Activated CD4-positive, alpha-beta T cell treated with anti-CD3 and anti-CD28 coated beads, Interleukin-2, amount 10 ng/mL, durations not matched to agents 24 days and 14 days (primary cell): ENCODE results near the gene OR2J2. TPM values are rescaled to one million over a fixed set of nuclear protein-coding genes. Genes with fewer than 3 reads are reported as not detected.
"Not testable (repeated sequence)": the region's sequence is repeated elsewhere in the genome, so short reads cannot be mapped to it uniquely, and the experiment has no call there.

Source experiments
- DNase-seq: peaks from one replicate; pipeline ENCODE4 v3.0.0; 2022
- H3K27ac Mint-ChIP-seq: one replicate; pipeline ENCODE4 v1.8.0; 2022; ENCODE audit warnings: mild to moderate bottlenecking, mixed read lengths
- H3K27me3 Mint-ChIP-seq: one replicate; pipeline ENCODE4 v1.8.0; 2022; ENCODE audit warnings: mixed read lengths
- H3K36me3 Mint-ChIP-seq: one replicate; pipeline ENCODE4 v1.8.0; 2022; ENCODE audit warnings: low read depth, mild to moderate bottlenecking, mixed read lengths
- H3K4me1 Mint-ChIP-seq: one replicate; pipeline ENCODE4 v1.8.0; 2021; ENCODE audit warnings: mixed read lengths
- H3K4me3 Mint-ChIP-seq: one replicate; pipeline ENCODE4 v1.8.0; 2022; ENCODE audit warnings: mild to moderate bottlenecking, moderate library complexity, mixed read lengths
- H3K9me3 Mint-ChIP-seq: one replicate; pipeline ENCODE4 v1.8.0; 2021; ENCODE audit warnings: mixed read lengths
- intact Hi-C: fragments of 100-400 bp; cut with micrococcal nuclease; formaldehyde crosslinking; loops from one replicate; pipeline ENCODE4 v1.15.1; 2023
- total RNA-seq: library from RNA; stranded (reverse); gene quantifications from 2 replicates; pipeline ENCODE4 v1.2.3, GENCODE V29; 2022

Gene OR2J2
- total RNA-seq, 1 donor from 2014 or later = not detected

DNA sequence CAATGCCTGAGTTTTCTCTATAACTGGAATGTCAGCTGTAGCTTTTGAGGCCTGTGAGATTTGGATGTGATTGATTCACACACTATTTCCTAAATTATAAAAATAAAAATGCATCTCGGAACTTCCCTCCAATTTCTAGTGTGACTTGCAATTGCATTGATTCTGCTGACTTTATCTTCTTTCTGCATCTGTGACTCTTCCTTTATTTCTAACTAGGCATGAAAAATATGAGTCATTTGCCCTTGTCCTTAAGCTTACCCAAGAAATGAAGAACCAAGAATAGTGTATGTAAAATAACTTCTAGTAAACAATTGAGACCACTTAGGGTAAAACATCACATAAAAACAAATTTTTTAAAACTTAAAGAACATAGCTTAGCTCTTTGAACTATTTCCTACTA is 12.9 kb downstream of the OR2J2 start:
- intact Hi-C loops = no loop called here
- Mint-ChIP-seq H3K4me3 (no peak overlapping the region), H3K27me3 (peaks cover 2% of the 10 kb centered on the region), H3K27ac (no peak overlapping the region), H3K9me3 (no peaks in the 10 kb centered on the region), H3K4me1 (no peaks in the 10 kb centered on the region), H3K36me3 (no peaks in the 10 kb centered on the region)
- no peak for DNase-seq

DNA sequence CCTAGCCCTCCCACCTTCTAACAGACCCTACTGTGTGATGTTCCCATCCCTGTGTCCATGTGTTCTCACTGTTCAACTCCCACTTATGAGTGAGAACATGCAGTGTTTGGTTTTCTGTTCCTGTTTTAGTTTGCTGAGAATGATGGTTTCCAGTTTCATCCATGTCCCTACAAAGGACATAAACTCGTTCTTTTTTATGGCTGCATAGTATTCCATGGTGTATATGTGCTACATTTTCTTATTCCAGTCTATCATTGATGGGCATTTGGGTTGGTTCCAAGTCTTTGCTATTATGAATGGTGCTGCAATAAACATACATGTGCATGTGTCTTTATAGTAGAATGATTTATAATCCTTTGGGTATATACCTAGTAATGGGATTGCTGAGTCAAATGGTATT is 18.0 kb downstream of the OR2J2 start:
- H3K4me3 Mint-ChIP-seq, DNase-seq, intact Hi-C loops, H3K27me3 Mint-ChIP-seq, H3K36me3 Mint-ChIP-seq, H3K27ac Mint-ChIP-seq, H3K4me1 Mint-ChIP-seq, H3K9me3 Mint-ChIP-seq: not testable (repeated sequence)

DNA sequence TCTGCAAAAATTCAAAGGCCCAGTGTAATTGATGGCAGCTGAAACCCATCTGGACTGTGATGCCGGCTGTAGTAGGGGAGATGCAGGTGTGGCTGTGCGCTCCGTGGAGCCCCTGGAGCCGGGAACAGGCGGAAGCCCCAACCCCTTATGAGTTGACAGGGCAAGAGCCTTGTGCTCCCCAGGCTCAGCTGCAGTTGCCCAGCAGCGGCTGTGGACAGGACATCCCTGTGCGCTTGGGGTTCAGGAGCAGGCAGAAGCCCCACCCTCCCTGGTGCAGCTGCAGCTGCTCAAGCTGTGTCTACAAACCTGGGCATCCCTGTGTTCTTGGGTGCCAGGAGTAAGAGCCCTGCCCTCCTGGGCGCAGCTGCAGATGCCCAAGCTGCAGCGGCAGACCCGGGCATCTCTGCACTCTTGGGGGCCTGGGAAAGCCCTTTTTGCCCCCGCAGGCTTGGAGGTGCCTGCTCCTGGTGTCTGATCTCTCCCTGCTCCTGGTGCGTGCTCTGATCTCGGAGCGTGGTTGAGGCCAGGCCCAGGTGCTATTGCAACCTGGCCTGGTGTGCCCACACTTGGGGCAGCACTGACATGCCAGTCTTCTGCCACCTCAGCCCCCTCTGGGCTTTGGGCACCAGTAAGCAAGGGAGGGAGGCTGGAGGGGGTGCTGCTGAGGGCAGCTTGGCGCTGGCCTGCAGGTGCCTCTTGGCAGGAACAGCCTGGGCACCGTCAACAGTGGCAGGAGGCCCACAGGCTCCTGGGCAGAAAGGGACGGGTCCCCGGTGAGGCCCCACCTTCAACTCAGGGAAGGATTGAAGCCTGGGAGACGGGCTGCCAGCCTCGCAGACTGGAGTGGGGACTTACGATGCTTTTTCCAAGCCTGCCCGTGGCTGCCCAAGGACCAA is 30.3 kb downstream of the OR2J2 start:
- intact Hi-C loops = no loop called here
- H3K27me3 Mint-ChIP-seq = no peaks in the 10 kb centered on the region
- H3K36me3 Mint-ChIP-seq = no peaks in the 10 kb centered on the region
- no peak overlapping the region for H3K4me3 Mint-ChIP-seq
- H3K9me3 Mint-ChIP-seq = no peaks in the 10 kb centered on the region
- no peak for DNase-seq
- no peak overlapping the region for H3K27ac Mint-ChIP-seq
- H3K4me1 Mint-ChIP-seq = no peaks in the 10 kb centered on the region

DNA sequence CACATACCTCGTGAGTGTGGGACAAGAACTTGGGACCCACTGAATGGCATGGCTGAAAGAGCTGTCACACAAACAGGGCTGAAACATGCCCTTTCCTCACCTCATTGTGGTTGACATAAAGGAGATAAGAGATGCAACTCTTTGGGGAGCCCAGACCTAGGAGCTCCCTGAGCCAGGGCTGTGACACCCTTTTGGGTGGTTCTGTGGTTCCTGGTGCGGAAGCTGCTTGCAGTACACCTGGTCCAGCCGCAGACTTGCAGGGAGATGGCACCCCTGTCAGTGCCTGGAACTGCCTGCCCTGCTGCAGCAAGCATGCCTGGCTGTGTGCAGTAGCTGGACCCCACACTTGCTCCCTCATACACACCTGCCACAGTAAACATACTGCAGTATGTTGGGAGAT is 31.3 kb downstream of the OR2J2 start:
- H3K36me3 Mint-ChIP-seq = no peaks in the 10 kb centered on the region
- H3K9me3 Mint-ChIP-seq = no peaks in the 10 kb centered on the region
- H3K27ac Mint-ChIP-seq = no peak overlapping the region
- H3K4me3 Mint-ChIP-seq = no peak overlapping the region
- no peak for DNase-seq
- intact Hi-C loops = no loop called here
- H3K4me1 Mint-ChIP-seq = no peaks in the 10 kb centered on the region
- no peaks in the 10 kb centered on the region for H3K27me3 Mint-ChIP-seq

DNA sequence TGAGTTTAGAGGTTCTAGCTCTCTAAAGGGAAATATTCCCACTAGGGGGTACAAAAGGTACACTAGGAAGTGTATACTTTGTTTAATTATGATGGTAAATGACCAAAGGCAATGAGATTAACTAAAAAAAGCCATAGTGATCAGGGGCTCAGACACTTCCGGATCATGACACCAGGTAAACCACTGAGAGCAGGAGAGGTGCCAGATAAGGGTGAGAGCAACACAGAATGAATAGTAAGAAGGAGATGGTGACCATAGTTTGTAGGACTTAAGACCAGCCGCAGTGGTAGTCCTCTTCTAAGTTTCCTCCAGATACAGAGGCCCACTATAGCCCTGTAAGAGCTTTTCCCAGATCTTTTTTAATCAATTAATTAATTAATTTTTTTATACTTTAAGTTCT is 40.8 kb downstream of the OR2J2 start:
- H3K4me1 Mint-ChIP-seq = no peaks in the 10 kb centered on the region
- intact Hi-C loops = no loop called here
- H3K4me3 Mint-ChIP-seq = no peak overlapping the region
- no peak for DNase-seq
- peaks cover 12% of the 10 kb centered on the region for H3K27me3 Mint-ChIP-seq
- H3K27ac Mint-ChIP-seq = no peak overlapping the region
- no peaks in the 10 kb centered on the region for H3K36me3 Mint-ChIP-seq
- H3K9me3 Mint-ChIP-seq = no peaks in the 10 kb centered on the region

DNA sequence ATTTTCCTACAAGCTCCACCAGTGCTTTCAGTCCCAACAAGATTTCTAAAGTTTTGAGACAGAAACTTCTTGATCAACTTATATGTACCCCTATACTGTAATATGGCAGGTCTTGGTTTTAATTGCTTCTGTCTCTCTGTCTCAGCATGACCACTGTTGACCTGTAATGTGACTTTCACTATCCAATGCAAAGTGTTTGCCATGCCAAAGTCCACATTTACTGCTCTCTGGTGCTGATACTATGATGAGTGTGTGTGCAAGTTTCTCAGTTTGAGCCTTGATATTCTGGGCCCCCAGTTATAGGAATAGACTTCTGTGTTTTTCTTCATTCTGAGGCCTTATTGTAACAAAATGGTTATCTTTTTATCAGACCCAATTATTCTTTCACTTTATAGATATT is 45.8 kb downstream of the OR2J2 start:
- no peak overlapping the region for H3K4me3 Mint-ChIP-seq
- no peaks in the 10 kb centered on the region for H3K4me1 Mint-ChIP-seq
- no peaks in the 10 kb centered on the region for H3K9me3 Mint-ChIP-seq
- no peak overlapping the region for H3K27ac Mint-ChIP-seq
- no peaks in the 10 kb centered on the region for H3K36me3 Mint-ChIP-seq
- H3K27me3 Mint-ChIP-seq = peaks cover 12% of the 10 kb centered on the region
- DNase-seq = no peak
- intact Hi-C loops = no loop called here

DNA sequence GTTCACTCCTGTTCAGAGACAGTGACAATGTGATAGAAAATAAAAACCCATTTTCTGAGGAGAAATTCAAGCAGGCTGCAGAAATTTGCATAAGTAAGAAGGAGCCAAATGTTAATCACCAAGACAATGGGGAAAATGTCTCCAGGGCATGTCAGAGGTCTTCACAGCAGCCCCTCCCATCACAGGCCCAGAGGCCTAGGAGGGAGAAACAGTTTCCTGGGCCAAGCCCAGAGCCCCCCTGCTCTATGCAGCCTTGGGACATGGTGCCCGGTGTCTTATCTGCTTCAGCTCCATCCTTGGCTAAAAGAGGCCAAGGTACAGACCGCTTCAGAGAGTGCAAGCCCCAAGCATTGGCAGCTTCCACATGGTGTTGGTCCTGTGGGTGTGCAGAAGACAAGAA is 46.5 kb downstream of the OR2J2 start:
- H3K27ac Mint-ChIP-seq, H3K36me3 Mint-ChIP-seq, H3K4me3 Mint-ChIP-seq, intact Hi-C loops, H3K9me3 Mint-ChIP-seq, H3K4me1 Mint-ChIP-seq, DNase-seq: not testable (repeated sequence)
- peaks cover 12% of the 10 kb centered on the region for H3K27me3 Mint-ChIP-seq

DNA sequence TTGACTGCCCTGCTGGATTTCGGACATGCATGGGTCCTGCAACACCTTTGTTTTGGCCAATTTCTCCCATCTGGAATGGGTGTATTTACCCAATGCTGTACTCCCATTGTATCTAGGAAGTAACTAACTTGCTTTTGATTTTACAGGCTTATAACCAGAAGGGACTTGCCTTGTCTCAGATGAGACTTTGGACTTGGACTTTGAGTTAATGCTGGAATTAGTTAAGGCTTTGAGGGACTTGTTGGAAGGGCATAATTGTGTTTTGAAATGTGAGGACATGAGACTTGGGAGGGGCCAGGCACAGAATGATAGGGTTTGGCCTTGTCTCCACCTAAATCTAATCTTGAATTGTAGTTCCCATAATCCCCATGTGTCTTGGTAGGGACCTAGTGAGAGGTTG is 47.3 kb downstream of the OR2J2 start:
- H3K4me3 Mint-ChIP-seq, H3K4me1 Mint-ChIP-seq, H3K9me3 Mint-ChIP-seq, DNase-seq, intact Hi-C loops, H3K27ac Mint-ChIP-seq, H3K36me3 Mint-ChIP-seq: not testable (repeated sequence)
- peaks cover 12% of the 10 kb centered on the region for H3K27me3 Mint-ChIP-seq

Other genes starting within 250 kb of the OR2J2 start
- gene TRIM27, start 246.9 kb upstream of the OR2J2 start, total RNA-seq = 64.8 and 67.3 TPM in 2 replicates
- gene ZNF311, start 165.6 kb upstream of the OR2J2 start, total RNA-seq = 0.86 and 0.97 TPM in 2 replicates
- not detected in 2 replicates for gene OR2W1, start 125.7 kb upstream of the OR2J2 start, total RNA-seq
- gene OR2B3, start 83.6 kb upstream of the OR2J2 start, total RNA-seq = not detected in 2 replicates
- gene OR2J1, start 71.4 kb upstream of the OR2J2 start, total RNA-seq = not detected in 2 replicates
- gene OR2J3, start 62.8 kb upstream of the OR2J2 start, total RNA-seq = not detected in 2 replicates
- gene OR14J1, start 130.8 kb downstream of the OR2J2 start, total RNA-seq = not detected in 2 replicates
- not detected in 2 replicates for gene OR5V1, start 198.0 kb downstream of the OR2J2 start, total RNA-seq
- gene OR12D3, start 204.4 kb downstream of the OR2J2 start, total RNA-seq = not detected in 2 replicates
- not detected in 2 replicates for gene OR12D2, start 224.7 kb downstream of the OR2J2 start, total RNA-seq
- not detected in 2 replicates for gene OR12D1, start 244.0 kb downstream of the OR2J2 start, total RNA-seq